Hepatocyte (in vitro differentiated cells): ENCODE data around the gene GAL3ST2. TPM values are rescaled to one million over a fixed set of nuclear protein-coding genes. Genes with fewer than 3 reads are reported as not detected.
"Not testable (repeated sequence)": the region's sequence is repeated elsewhere in the genome, so short reads cannot be mapped to it uniquely, and the experiment has no call there.

Experiments used
- DNase-seq: peaks from one replicate; pipeline ENCODE4 v3.0.0-alpha.2; 2016; ENCODE audit warnings: low spot score
- H2AFZ ChIP-seq: fragments of 200-600 bp; sonication (generic); 2 replicates; pipeline ENCODE4 v1.6.0; 2016; ENCODE audit warnings: antibody characterized with exemption, mild to moderate bottlenecking
- H3K27ac ChIP-seq: fragments of 200-600 bp; sonication (generic); 2 replicates; pipeline ENCODE4 v1.5.1; 2016; ENCODE audit warnings: mild to moderate bottlenecking
- H3K27me3 ChIP-seq: fragments of 200-600 bp; sonication (generic); 2 replicates; pipeline ENCODE4 v1.6.1; 2016
- H3K36me3 ChIP-seq: fragments of 200-600 bp; sonication (generic); replicated peaks from 2 replicates; pipeline ENCODE4 v1.5.1; 2016; ENCODE audit warnings: low read depth; ENCODE audit not compliant: insufficient read depth
- H3K4me1 ChIP-seq: fragments of 200-600 bp; sonication (generic); 2 replicates; pipeline ENCODE4 v1.5.1; 2016; ENCODE audit warnings: mild to moderate bottlenecking, moderate library complexity; ENCODE audit not compliant: insufficient read depth
- H3K4me2 ChIP-seq: fragments of 200-600 bp; sonication (generic); 2 replicates; pipeline ENCODE4 v1.6.0; 2016
- H3K4me3 ChIP-seq: fragments of 200-600 bp; sonication (generic); 2 replicates; pipeline ENCODE4 v1.5.1; 2016; ENCODE audit warnings: mild to moderate bottlenecking
- H3K79me2 ChIP-seq: fragments of 200-600 bp; sonication (generic); 2 replicates; pipeline ENCODE4 v1.6.0; 2017; ENCODE audit warnings: mild to moderate bottlenecking
- H3K9me2 ChIP-seq: fragments of 200-600 bp; sonication (generic); replicated peaks from 2 replicates; pipeline ENCODE4 v1.6.0; 2017; ENCODE audit warnings: mild to moderate bottlenecking; ENCODE audit not compliant: insufficient read depth
- H3K9me3 ChIP-seq: fragments of 200-600 bp; sonication (generic); 2 replicates; pipeline ENCODE4 v1.5.1; 2016; ENCODE audit warnings: low read depth, mild to moderate bottlenecking
- H4K20me1 ChIP-seq: fragments of 200-600 bp; sonication (generic); 2 replicates; pipeline ENCODE4 v1.6.0; 2016; ENCODE audit warnings: mild to moderate bottlenecking; ENCODE audit not compliant: insufficient read depth, poor library complexity, severe bottlenecking
- CTCF ChIP-seq: fragments of 200-600 bp; sonication (generic); IDR thresholded peaks from 2 replicates; pipeline ENCODE4 v1.5.1; 2016; ENCODE audit warnings: antibody characterized with exemption, mild to moderate bottlenecking; ENCODE audit not compliant: poor library complexity
- EZH2 ChIP-seq: fragments of 200-600 bp; sonication (generic); IDR thresholded peaks from 2 replicates; pipeline ENCODE4 v1.6.1; 2016; ENCODE audit warnings: antibody characterized with exemption, mild to moderate bottlenecking, borderline replicate concordance
- EZH2phosphoT487 ChIP-seq: fragments of 200-600 bp; sonication (generic); IDR thresholded peaks from one replicate; pipeline ENCODE4 v1.6.1; 2018; ENCODE audit warnings: antibody characterized with exemption, mild to moderate bottlenecking, low read depth, moderate library complexity; ENCODE audit not compliant: unreplicated experiment, severe bottlenecking
- WGBS: methylation state at CpG from one replicate; pipeline ENCODE4 v1.1.6; 2016; ENCODE audit warnings: low lambda C conversion rate; ENCODE audit errors: missing lambda C conversion rate; 5-methylcytosine and 5-hydroxymethylcytosine counted together
- polyA plus RNA-seq: library from polyadenylated mRNA; unstranded; fragments of >200 nt; fragmentation: Nextera tagmentation; extraction: Ambion mirVana; gene quantifications from 2 replicates; pipeline ENCODE4 v1.2.1, GENCODE V29; 2016
- total RNA-seq: library from RNA; depleted of rRNA; stranded (reverse); fragments of >200 nt; gene quantifications from 2 replicates; pipeline ENCODE4 v1.2.3, GENCODE V29; 2014

GAL3ST2 gene
- total and polyA plus RNA-seq, 2 experiments from 2014 or later: 0.53 TPM; not detected in 1

- 91% methylated on average over 28 of the region's 28 CpGs for WGBS
- DNase-seq: no peak
- Histone ChIP-seq H3K9me2 (no peaks in the 10 kb centered on the region), H4K20me1 (no peaks in the 10 kb centered on the region), H2AFZ (no peak overlapping the region), H3K27ac (no peak overlapping the region), H3K79me2 (no peaks in the 10 kb centered on the region), H3K9me3 (no peaks in the 10 kb centered on the region), H3K4me1 (no peaks in the 10 kb centered on the region), H3K36me3 (no peaks in the 10 kb centered on the region), H3K4me2 (no peak overlapping the region), H3K27me3 (no peaks in the 10 kb centered on the region), H3K4me3 (no peak overlapping the region)
- TF ChIP-seq CTCF (no peak), EZH2phosphoT487 (no peak), EZH2 (no peak)
Measured at GRCh38 chr2:241821460-241822263, 45.0 kb downstream of the GAL3ST2 start.

GRCh38 chr2:241822264-241822623, 45.6 kb downstream of the GAL3ST2 start:
- no peaks in the 10 kb centered on the region for H3K27me3 ChIP-seq

GRCh38 chr2:241823531-241824437, 47.2 kb downstream of the GAL3ST2 start:
- not testable (repeated sequence) for DNase-seq, H3K9me3 ChIP-seq, H3K79me2 ChIP-seq, H3K27ac ChIP-seq, H3K4me1 ChIP-seq, H3K9me2 ChIP-seq, H3K4me3 ChIP-seq, H2AFZ ChIP-seq, H3K36me3 ChIP-seq, H3K4me2 ChIP-seq, H4K20me1 ChIP-seq, H3K27me3 ChIP-seq
- 92% methylated on average over 45 of the region's 45 CpGs for WGBS

More at GRCh38 chr2:241822264-241822623, 45.6 kb downstream of the GAL3ST2 start:
- H3K4me3 ChIP-seq: no peak overlapping the region
- H3K4me1 ChIP-seq: no peaks in the 10 kb centered on the region
- H3K27ac ChIP-seq: no peak overlapping the region
- no peaks in the 10 kb centered on the region for H4K20me1 ChIP-seq
- no peaks in the 10 kb centered on the region for H3K79me2 ChIP-seq
- no peaks in the 10 kb centered on the region for H3K9me3 ChIP-seq
- H3K9me2 ChIP-seq: no peaks in the 10 kb centered on the region
- no peak for DNase-seq
- H3K4me2 ChIP-seq: no peak overlapping the region
- TF ChIP-seq CTCF (no peak), EZH2 (no peak), EZH2phosphoT487 (no peak)
- no peaks in the 10 kb centered on the region for H3K36me3 ChIP-seq
- 88% methylated on average over 14 of the region's 14 CpGs for WGBS
- no peak overlapping the region for H2AFZ ChIP-seq

- H4K20me1 ChIP-seq: no peaks in the 10 kb centered on the region
- H2AFZ ChIP-seq: no peak overlapping the region
- no peaks in the 10 kb centered on the region for H3K4me1 ChIP-seq
- DNase-seq: no peak
- no peaks in the 10 kb centered on the region for H3K79me2 ChIP-seq
- WGBS: 81% methylated on average over 2 of the region's 2 CpGs
- no peak overlapping the region for H3K4me2 ChIP-seq
- no peaks in the 10 kb centered on the region for H3K27me3 ChIP-seq
- no peaks in the 10 kb centered on the region for H3K9me3 ChIP-seq
- no peak overlapping the region for H3K4me3 ChIP-seq
- H3K27ac ChIP-seq: no peak overlapping the region
- no peaks in the 10 kb centered on the region for H3K36me3 ChIP-seq
- TF ChIP-seq EZH2phosphoT487 (no peak), EZH2 (no peak), CTCF (no peak)
- no peaks in the 10 kb centered on the region for H3K9me2 ChIP-seq
Measured at GRCh38 chr2:241827394-241827793, 50.8 kb downstream of the GAL3ST2 start.
